A549 (cell line): ENCODE results near the gene ATP5F1E.
A peak's percentile ranks its signal among the peaks of the same experiment; 100 is the strongest.

Experiments used
- EP300 ChIP-seq, 2 experiments: fragments of >200 bp; sonication (Bioruptor Twin); formaldehyde crosslinking; IDR thresholded peaks; 2 replicates in 1 of 2; 3 replicates in 1 of 2; pipeline ENCODE4 v1.6.1; 2016 to 2017
- JUN ChIP-seq, 2 experiments: fragments of >200 bp; sonication (Bioruptor Twin); formaldehyde crosslinking; IDR thresholded peaks; 2 replicates in 1 of 2; 3 replicates in 1 of 2; pipeline ENCODE4 v1.6.1; 2016 to 2017
- KDM1A ChIP-seq: fragments of 200-600 bp; sonication (generic); IDR thresholded peaks from 2 replicates; pipeline ENCODE4 v1.6.1; 2016; ENCODE audit warnings: low read depth, mild to moderate bottlenecking
- KDM5A ChIP-seq: fragments of 200-600 bp; sonication (generic); IDR thresholded peaks from 2 replicates; pipeline ENCODE4 v1.6.1; 2016; ENCODE audit warnings: antibody characterized with exemption, mild to moderate bottlenecking
- MAFK ChIP-seq: fragments of 450-650 bp; IDR thresholded peaks from 2 replicates; pipeline ENCODE4 v1.6.1; 2014; ENCODE audit not compliant: partially characterized antibody
- PHF8 ChIP-seq: fragments of 200-600 bp; sonication (generic); IDR thresholded peaks from 2 replicates; pipeline ENCODE4 v1.6.1; 2016; ENCODE audit warnings: low read depth, mild to moderate bottlenecking, antibody characterized with exemption, moderate library complexity, borderline replicate concordance
- POLR2A ChIP-seq: IDR thresholded peaks from 2 replicates; pipeline ENCODE4 v1.6.1; 2012; ENCODE audit warnings: mild to moderate bottlenecking, low read length
- ZFP36 ChIP-seq: fragments of 450-650 bp; IDR thresholded peaks from 2 replicates; pipeline ENCODE4 v1.6.1; 2014; ENCODE audit warnings: borderline replicate concordance; ENCODE audit not compliant: partially characterized antibody
- TF ChIP-seq, protein P1 (sequence below): fragments of >200 bp; sonication (Bioruptor Twin); formaldehyde crosslinking; IDR thresholded peaks from 3 replicates; pipeline ENCODE4 v1.5.1; 2016
- TF ChIP-seq, protein P2 (sequence below): IDR thresholded peaks from 2 replicates; pipeline ENCODE4 v1.6.1; 2012; ENCODE audit warnings: low read depth, borderline replicate concordance
- TF ChIP-seq, protein P3 (sequence below): fragments of 450-650 bp; IDR thresholded peaks from 2 replicates; pipeline ENCODE4 v1.6.1; 2014; ENCODE audit warnings: antibody characterized with exemption
- TF ChIP-seq, protein P4 (sequence below): IDR thresholded peaks from 2 replicates; pipeline ENCODE4 v1.6.1; 2012

DNA sequence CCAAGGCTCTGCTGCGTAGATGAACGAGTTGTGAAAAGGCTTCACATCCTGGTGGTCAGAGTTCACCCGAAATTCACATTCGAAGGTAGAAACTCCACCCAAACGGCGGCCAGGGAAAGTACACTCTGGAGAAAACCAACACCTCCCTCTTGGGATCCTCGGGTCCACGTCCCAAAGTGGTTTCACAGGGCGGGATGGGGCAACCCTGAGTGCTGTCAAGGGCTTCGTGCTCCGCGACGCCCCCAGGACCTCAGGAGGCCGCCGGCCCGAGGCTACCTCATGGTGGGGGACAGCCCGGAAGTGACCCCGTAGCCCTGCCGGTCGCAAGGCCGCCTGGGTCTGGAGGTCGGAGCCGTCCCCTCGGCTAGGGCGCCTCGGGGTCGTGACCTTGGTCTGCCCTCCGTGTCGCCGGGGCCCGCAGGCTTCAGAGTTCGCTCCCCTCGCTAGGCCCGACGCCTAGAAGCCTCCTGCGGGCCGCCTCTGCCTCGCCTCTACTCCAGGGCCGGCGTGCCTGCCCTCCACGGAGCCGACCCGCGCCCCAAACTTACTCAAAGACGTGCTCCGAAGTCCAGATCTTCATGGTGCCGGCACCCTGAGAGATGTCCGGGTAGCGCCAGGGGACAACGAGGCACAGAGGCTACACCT lies 10.1 kb upstream of the ATP5F1E start, which contains the start of gene PRELID3B:
- TF ChIP-seq, protein P1, sequence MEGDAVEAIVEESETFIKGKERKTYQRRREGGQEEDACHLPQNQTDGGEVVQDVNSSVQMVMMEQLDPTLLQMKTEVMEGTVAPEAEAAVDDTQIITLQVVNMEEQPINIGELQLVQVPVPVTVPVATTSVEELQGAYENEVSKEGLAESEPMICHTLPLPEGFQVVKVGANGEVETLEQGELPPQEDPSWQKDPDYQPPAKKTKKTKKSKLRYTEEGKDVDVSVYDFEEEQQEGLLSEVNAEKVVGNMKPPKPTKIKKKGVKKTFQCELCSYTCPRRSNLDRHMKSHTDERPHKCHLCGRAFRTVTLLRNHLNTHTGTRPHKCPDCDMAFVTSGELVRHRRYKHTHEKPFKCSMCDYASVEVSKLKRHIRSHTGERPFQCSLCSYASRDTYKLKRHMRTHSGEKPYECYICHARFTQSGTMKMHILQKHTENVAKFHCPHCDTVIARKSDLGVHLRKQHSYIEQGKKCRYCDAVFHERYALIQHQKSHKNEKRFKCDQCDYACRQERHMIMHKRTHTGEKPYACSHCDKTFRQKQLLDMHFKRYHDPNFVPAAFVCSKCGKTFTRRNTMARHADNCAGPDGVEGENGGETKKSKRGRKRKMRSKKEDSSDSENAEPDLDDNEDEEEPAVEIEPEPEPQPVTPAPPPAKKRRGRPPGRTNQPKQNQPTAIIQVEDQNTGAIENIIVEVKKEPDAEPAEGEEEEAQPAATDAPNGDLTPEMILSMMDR: no peak
- no peak for TF ChIP-seq KDM1A
- peak; percentile 42 to 64; a peak in 3 of 5 replicates for TF ChIP-seq JUN (IDR thresholded peaks at IDR 0.05)
- 0 out of 2 replicates have a peak, but pooled peaks have one; percentile 24 for TF ChIP-seq POLR2A
- TF ChIP-seq EP300 (IDR thresholded peaks at IDR 0.05): no peak
- TF ChIP-seq, protein P2, sequence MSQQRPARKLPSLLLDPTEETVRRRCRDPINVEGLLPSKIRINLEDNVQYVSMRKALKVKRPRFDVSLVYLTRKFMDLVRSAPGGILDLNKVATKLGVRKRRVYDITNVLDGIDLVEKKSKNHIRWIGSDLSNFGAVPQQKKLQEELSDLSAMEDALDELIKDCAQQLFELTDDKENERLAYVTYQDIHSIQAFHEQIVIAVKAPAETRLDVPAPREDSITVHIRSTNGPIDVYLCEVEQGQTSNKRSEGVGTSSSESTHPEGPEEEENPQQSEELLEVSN: peak; percentile 70; the same call in 1 of the 2 replicates
- TF ChIP-seq KDM5A: no peak
- no peak for TF ChIP-seq ZFP36
- TF ChIP-seq, protein P3, sequence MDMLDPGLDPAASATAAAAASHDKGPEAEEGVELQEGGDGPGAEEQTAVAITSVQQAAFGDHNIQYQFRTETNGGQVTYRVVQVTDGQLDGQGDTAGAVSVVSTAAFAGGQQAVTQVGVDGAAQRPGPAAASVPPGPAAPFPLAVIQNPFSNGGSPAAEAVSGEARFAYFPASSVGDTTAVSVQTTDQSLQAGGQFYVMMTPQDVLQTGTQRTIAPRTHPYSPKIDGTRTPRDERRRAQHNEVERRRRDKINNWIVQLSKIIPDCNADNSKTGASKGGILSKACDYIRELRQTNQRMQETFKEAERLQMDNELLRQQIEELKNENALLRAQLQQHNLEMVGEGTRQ: peak; percentile 39; the same call in 1 of the 2 replicates
- TF ChIP-seq PHF8: peak; percentile 99
- TF ChIP-seq, protein P4, sequence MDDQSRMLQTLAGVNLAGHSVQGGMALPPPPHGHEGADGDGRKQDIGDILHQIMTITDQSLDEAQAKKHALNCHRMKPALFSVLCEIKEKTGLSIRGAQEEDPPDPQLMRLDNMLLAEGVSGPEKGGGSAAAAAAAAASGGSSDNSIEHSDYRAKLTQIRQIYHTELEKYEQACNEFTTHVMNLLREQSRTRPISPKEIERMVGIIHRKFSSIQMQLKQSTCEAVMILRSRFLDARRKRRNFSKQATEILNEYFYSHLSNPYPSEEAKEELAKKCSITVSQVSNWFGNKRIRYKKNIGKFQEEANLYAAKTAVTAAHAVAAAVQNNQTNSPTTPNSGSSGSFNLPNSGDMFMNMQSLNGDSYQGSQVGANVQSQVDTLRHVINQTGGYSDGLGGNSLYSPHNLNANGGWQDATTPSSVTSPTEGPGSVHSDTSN: no peak
- no peak for TF ChIP-seq MAFK
